Upper lobe of left lung (tissue), 4 donors: ENCODE results near the gene MLPH.

ENCODE experiments used
- POLR2A ChIP-seq, 4 donors: fragments of 450-650 bp; IDR thresholded peaks; one replicate each; pipeline ENCODE4 v1.5.1; 2016 to 2017; ENCODE audit warnings: antibody characterized with exemption in 4 of 4, mild to moderate bottlenecking in 2 of 4
- POLR2AphosphoS5 ChIP-seq, 2 donors: sonication (generic); formaldehyde crosslinking; IDR thresholded peaks; one replicate each; pipeline ENCODE4 v1.5.1; 2017; ENCODE audit warnings: antibody characterized with exemption in 2 of 2
- TF ChIP-seq, protein P1 (sequence below), 6 experiments: fragments of 450-650 bp in 4 of 6; fragments of 200-600 bp in 2 of 6; sonication (generic) in 2 of 6; IDR thresholded peaks; one replicate each; pipeline ENCODE4 v1.5.1; 2016 to 2019; ENCODE audit warnings: antibody characterized with exemption in 6 of 6

DNA sequence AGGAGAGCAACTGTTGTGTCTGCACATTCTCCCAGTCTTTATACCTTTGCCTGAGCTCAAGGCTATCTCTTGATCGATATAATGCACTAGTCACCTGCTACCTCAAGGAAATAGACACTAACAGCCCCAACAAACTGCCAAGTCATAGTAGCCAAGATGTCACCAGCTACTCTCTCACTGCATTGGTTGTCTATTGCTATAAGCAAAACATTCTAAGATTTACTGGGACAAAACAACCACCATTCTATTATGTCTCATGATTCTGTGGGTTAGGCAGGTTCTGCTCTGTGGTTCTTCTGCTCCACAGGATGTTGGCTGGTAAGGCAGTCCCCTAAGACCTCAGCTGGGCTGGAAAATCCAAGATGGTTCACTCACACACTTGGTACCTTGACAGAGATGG lies 28.5 kb upstream of the MLPH start:
- TF ChIP-seq, protein P1, sequence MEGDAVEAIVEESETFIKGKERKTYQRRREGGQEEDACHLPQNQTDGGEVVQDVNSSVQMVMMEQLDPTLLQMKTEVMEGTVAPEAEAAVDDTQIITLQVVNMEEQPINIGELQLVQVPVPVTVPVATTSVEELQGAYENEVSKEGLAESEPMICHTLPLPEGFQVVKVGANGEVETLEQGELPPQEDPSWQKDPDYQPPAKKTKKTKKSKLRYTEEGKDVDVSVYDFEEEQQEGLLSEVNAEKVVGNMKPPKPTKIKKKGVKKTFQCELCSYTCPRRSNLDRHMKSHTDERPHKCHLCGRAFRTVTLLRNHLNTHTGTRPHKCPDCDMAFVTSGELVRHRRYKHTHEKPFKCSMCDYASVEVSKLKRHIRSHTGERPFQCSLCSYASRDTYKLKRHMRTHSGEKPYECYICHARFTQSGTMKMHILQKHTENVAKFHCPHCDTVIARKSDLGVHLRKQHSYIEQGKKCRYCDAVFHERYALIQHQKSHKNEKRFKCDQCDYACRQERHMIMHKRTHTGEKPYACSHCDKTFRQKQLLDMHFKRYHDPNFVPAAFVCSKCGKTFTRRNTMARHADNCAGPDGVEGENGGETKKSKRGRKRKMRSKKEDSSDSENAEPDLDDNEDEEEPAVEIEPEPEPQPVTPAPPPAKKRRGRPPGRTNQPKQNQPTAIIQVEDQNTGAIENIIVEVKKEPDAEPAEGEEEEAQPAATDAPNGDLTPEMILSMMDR (IDR thresholded peaks at IDR 0.05): no peak
- no peak for TF ChIP-seq POLR2AphosphoS5 (IDR thresholded peaks at IDR 0.05)
- no peak for TF ChIP-seq POLR2A (IDR thresholded peaks at IDR 0.05)
